ENCODE data around the gene FAM193B. TPM values are rescaled to one million over a fixed set of nuclear protein-coding genes. Genes with fewer than 3 reads are reported as not detected.

Gene FAM193B
- total and polyA plus RNA-seq, 7 donors: 9.0 to 87.4 (median 41.8) TPM

DNA sequence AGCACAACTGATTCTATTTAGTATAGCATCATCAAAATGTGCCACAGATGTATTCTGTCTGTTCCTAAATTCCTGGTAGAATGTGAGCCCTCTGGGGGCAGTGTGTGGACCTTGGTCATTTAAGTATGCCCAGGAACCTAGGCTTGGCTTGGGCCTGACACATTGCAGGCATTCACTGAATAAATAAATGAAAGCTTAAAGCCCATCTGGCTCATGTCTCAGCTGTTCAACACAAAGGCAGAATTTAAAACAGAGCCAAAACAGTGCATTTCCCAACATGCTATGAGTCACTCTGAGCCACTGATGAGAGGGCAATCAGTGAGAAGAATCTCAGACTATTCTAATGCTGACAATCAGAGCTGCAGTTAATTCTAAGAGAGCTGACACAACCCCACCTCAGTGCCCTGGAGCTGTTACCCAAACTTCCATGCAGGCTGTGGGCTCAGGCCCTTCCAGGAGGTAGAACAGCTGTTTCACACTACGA lies 8.1 kb downstream of the FAM193B start:
- no peak overlapping the region for H3K4me3 ChIP-seq
- H3K27ac ChIP-seq: peak overlapping the region; percentile 75 to 87 (median 84)
- H3K9me3 ChIP-seq: no peaks in the 10 kb centered on the region
- TF ChIP-seq POLR2A (IDR thresholded peaks at IDR 0.05): no peak
- TF ChIP-seq, protein P1, sequence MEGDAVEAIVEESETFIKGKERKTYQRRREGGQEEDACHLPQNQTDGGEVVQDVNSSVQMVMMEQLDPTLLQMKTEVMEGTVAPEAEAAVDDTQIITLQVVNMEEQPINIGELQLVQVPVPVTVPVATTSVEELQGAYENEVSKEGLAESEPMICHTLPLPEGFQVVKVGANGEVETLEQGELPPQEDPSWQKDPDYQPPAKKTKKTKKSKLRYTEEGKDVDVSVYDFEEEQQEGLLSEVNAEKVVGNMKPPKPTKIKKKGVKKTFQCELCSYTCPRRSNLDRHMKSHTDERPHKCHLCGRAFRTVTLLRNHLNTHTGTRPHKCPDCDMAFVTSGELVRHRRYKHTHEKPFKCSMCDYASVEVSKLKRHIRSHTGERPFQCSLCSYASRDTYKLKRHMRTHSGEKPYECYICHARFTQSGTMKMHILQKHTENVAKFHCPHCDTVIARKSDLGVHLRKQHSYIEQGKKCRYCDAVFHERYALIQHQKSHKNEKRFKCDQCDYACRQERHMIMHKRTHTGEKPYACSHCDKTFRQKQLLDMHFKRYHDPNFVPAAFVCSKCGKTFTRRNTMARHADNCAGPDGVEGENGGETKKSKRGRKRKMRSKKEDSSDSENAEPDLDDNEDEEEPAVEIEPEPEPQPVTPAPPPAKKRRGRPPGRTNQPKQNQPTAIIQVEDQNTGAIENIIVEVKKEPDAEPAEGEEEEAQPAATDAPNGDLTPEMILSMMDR (IDR thresholded peaks at IDR 0.05): no peak
- TF ChIP-seq EP300 (IDR thresholded peaks at IDR 0.05): peak; percentile 51 to 89 (median 74)
- peak; percentile 89 to 97 (median 94) for TF ChIP-seq POLR2AphosphoS5 (IDR thresholded peaks at IDR 0.05)
- DNase-seq: peak; percentile 86
- 83 to 86% methylated on average over 1 of the region's 1 CpG for WGBS, 2 donors
- peaks cover 0 to 88% (median 64%) of the 10 kb centered on the region in 4 donors for H3K4me1 ChIP-seq
- H3K27me3 ChIP-seq: no peaks in the 10 kb centered on the region
- H3K36me3 ChIP-seq: peaks cover 0 to 12% (median 0%) of the 10 kb centered on the region in 4 donors
- intact Hi-C loops (cut with DNase I): no loop called here

DNA sequence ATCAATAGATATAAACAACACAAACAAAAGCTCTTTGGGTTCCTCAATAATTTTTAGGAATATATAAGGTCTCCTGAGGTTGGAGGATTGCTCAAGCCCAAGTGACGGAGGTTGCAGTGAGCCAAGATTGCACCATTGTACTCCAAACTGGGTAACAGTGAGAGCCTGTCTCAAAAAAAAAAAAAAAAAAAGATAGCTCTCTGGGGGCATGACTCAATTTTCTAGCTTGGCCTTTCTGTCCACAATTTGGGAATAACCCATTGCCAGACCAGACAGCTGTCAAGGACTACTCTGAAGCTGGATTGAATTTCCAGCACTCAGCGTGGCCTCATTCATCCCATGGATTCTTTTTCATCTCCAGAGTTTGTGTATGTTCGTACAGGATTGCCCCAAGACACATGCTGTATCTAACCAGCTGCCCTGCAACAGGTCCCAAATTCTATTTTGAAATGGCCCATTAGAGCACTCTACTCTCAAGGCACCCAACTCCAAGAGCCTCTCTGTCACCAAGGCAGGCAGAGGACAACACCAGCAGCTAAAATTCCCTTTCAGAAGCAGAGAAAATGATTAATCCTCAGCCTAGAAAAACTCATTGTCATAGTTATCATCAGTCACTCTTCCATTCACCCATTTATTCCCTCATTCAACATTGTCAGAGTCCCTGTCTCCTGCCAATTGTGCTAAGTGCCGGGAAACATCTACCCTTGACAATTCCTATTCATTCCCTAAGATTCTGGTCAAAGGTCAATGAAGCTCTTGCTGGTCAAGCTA lies 8.7 kb downstream of the FAM193B start:
- DNase-seq: peak; percentile 91
- Histone ChIP-seq H3K4me3 (no peak overlapping the region), H3K27me3 (no peaks in the 10 kb centered on the region), H3K4me1 (peaks cover 0 to 85% (median 67%) of the 10 kb centered on the region in 4 donors), H3K36me3 (peaks cover 0 to 6% (median 0%) of the 10 kb centered on the region in 4 donors), H3K9me3 (no peaks in the 10 kb centered on the region), H3K27ac (peak overlapping the region; percentile 75 to 87 (median 84))
- intact Hi-C loops (cut with DNase I): no loop called here
- TF ChIP-seq POLR2A (IDR thresholded peaks at IDR 0.05) (no peak), EP300 (IDR thresholded peaks at IDR 0.05) (peak in 1 of 4 donors; percentile 57), POLR2AphosphoS5 (IDR thresholded peaks at IDR 0.05) (peak; percentile 21 to 73 (median 44))
- TF ChIP-seq, protein P1 (IDR thresholded peaks at IDR 0.05): no peak
- 85 to 88% methylated on average over 4 of the region's 4 CpGs for WGBS, 2 donors

DNA sequence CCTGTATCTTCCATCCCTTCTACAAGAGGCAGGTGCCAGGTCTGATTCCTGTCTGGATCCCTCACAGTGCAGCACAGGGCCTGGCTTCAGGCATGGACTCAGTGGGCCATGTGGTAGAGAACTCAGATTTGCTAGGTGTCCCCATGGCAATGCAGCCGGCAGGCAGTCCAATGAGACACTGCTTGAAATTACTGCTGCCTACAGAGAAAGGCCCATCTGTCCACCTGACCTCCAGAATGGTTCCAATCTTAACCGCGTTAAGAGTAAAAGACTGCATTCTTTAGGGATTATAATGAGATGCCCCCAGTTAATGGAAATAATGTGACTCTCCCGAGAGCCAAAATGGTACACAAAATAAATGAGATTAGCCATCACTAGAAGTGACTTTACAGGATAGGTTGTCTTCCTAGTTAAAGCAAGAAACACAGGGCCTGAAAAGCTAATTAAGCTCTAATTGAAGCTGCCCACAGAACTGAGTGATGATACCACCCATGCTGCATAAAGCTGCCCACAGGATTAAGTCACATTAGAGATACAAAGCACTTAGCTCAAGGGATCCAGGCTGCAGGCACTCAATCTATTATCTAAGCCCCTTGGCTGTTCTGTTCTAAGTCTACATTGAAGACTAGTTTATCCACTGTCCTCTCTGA lies 11.4 kb downstream of the FAM193B start:
- Histone ChIP-seq H3K9me3 (no peaks in the 10 kb centered on the region), H3K4me1 (peaks cover 0 to 90% (median 76%) of the 10 kb centered on the region in 4 donors), H3K4me3 (no peak overlapping the region), H3K27me3 (no peaks in the 10 kb centered on the region), H3K36me3 (peaks cover 0 to 10% (median 0%) of the 10 kb centered on the region in 4 donors), H3K27ac (peak overlapping the region in 1 of 4 donors; percentile 44)
- intact Hi-C loops (cut with DNase I): no loop called here
- TF ChIP-seq EP300 (IDR thresholded peaks at IDR 0.05) (no peak), POLR2AphosphoS5 (IDR thresholded peaks at IDR 0.05) (no peak), POLR2A (IDR thresholded peaks at IDR 0.05) (no peak)
- TF ChIP-seq, protein P1 (IDR thresholded peaks at IDR 0.05): no peak
- WGBS, 2 donors: 96 to 97% methylated on average over 4 of the region's 4 CpGs
- no peak for DNase-seq

- peak overlapping the region in 2 of 4 donors; percentile 76 to 83 for H3K27ac ChIP-seq
- no peak for DNase-seq
- H3K4me3 ChIP-seq: no peak overlapping the region
- H3K9me3 ChIP-seq: no peaks in the 10 kb centered on the region
- TF ChIP-seq EP300 (IDR thresholded peaks at IDR 0.05) (no peak), POLR2A (IDR thresholded peaks at IDR 0.05) (no peak), POLR2AphosphoS5 (IDR thresholded peaks at IDR 0.05) (no peak)
- TF ChIP-seq, protein P1 (IDR thresholded peaks at IDR 0.05): no peak
- H3K36me3 ChIP-seq: peaks cover 0 to 29% (median 11%) of the 10 kb centered on the region in 4 donors
- peaks cover 0 to 92% (median 78%) of the 10 kb centered on the region in 4 donors for H3K4me1 ChIP-seq
- intact Hi-C loops (cut with DNase I): no loop called here
- H3K27me3 ChIP-seq: no peaks in the 10 kb centered on the region
- WGBS, 2 donors: 65 to 81% methylated on average over 3 of the region's 3 CpGs
Measured at GRCh38 chr5:177540438-177540837, 13.9 kb downstream of the FAM193B start.

All from sigmoid colon (tissue), 7 donors.